Measurements from ENCODE around the gene LYPD1. TPM values are rescaled to one million over a fixed set of nuclear protein-coding genes. Genes with fewer than 3 reads are reported as not detected.

LYPD1 gene
- total and polyA plus RNA-seq, 4 donors = 0.17 to 0.65 (median 0.46) TPM

DNA sequence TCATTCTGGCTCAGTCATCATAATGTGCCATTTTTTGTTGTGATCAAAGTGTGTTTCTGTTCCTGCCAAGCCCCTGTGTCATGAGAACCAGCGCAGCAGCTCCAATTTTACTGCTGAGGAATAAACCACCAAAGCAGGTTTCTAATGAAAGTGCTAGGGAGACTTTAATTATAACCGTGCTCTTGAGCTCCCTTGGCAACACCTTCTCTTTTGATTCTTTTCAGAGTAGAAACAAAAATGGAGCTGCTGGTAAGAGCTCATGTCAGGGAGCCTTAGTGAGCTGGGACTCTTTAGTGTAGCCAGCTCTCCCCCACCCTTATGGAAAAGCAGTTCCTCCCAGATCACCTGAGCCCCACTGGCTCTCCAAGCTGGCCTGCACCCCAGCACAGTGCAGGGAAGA, 74.3 kb downstream of the LYPD1 start:
- no peak for DNase-seq (ENCODE audit: low spot score)
- H3K9me3 ChIP-seq (ENCODE audit: control insufficient read depth in 4 of 4, low read length in 3 of 4) = peaks cover 0 to 3% (median 0%) of the 10 kb centered on the region in 4 donors
- peaks cover 0 to under 1% (median 0%) of the 10 kb centered on the region in 4 donors for H3K4me1 ChIP-seq (ENCODE audit: control insufficient read depth in 4 of 4, insufficient read depth in 4 of 4, low read length in 3 of 4)
- WGBS = 91% methylated on average over 2 of the region's 2 CpGs
- no peak overlapping the region for H3K9ac ChIP-seq (ENCODE audit: low read depth in 1 of 2, low read length in 2 of 2)
- no peak overlapping the region for H3K27ac ChIP-seq (ENCODE audit: low read depth in 1 of 2, low read length in 2 of 2)
- no peaks in the 10 kb centered on the region for H3K27me3 ChIP-seq (ENCODE audit: control insufficient read depth in 4 of 4, insufficient read depth in 4 of 4, low read length in 3 of 4)
- H3K4me3 ChIP-seq (ENCODE audit: low read depth in 1 of 3, low read length in 3 of 3) = no peak overlapping the region
- TF ChIP-seq HNF4A (conservative IDR thresholded peaks at IDR 0.05) (no peak), NR2F2 (IDR thresholded peaks at IDR 0.05) (no peak), YY1 (IDR thresholded peaks at IDR 0.05) (no peak), FOXA2 (IDR thresholded peaks at IDR 0.05) (no peak)
- TF ChIP-seq, protein P1, sequence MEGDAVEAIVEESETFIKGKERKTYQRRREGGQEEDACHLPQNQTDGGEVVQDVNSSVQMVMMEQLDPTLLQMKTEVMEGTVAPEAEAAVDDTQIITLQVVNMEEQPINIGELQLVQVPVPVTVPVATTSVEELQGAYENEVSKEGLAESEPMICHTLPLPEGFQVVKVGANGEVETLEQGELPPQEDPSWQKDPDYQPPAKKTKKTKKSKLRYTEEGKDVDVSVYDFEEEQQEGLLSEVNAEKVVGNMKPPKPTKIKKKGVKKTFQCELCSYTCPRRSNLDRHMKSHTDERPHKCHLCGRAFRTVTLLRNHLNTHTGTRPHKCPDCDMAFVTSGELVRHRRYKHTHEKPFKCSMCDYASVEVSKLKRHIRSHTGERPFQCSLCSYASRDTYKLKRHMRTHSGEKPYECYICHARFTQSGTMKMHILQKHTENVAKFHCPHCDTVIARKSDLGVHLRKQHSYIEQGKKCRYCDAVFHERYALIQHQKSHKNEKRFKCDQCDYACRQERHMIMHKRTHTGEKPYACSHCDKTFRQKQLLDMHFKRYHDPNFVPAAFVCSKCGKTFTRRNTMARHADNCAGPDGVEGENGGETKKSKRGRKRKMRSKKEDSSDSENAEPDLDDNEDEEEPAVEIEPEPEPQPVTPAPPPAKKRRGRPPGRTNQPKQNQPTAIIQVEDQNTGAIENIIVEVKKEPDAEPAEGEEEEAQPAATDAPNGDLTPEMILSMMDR (IDR thresholded peaks at IDR 0.05; ENCODE audit: low read depth, low read length, missing input control) = no peak
- TF ChIP-seq, protein P2, sequence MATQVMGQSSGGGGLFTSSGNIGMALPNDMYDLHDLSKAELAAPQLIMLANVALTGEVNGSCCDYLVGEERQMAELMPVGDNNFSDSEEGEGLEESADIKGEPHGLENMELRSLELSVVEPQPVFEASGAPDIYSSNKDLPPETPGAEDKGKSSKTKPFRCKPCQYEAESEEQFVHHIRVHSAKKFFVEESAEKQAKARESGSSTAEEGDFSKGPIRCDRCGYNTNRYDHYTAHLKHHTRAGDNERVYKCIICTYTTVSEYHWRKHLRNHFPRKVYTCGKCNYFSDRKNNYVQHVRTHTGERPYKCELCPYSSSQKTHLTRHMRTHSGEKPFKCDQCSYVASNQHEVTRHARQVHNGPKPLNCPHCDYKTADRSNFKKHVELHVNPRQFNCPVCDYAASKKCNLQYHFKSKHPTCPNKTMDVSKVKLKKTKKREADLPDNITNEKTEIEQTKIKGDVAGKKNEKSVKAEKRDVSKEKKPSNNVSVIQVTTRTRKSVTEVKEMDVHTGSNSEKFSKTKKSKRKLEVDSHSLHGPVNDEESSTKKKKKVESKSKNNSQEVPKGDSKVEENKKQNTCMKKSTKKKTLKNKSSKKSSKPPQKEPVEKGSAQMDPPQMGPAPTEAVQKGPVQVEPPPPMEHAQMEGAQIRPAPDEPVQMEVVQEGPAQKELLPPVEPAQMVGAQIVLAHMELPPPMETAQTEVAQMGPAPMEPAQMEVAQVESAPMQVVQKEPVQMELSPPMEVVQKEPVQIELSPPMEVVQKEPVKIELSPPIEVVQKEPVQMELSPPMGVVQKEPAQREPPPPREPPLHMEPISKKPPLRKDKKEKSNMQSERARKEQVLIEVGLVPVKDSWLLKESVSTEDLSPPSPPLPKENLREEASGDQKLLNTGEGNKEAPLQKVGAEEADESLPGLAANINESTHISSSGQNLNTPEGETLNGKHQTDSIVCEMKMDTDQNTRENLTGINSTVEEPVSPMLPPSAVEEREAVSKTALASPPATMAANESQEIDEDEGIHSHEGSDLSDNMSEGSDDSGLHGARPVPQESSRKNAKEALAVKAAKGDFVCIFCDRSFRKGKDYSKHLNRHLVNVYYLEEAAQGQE (IDR thresholded peaks at IDR 0.05) = no peak
- no peaks in the 10 kb centered on the region for H3K36me3 ChIP-seq (ENCODE audit: control insufficient read depth in 4 of 4, insufficient read depth in 3 of 4, low read depth in 1 of 4, low read length in 3 of 4)

DNA sequence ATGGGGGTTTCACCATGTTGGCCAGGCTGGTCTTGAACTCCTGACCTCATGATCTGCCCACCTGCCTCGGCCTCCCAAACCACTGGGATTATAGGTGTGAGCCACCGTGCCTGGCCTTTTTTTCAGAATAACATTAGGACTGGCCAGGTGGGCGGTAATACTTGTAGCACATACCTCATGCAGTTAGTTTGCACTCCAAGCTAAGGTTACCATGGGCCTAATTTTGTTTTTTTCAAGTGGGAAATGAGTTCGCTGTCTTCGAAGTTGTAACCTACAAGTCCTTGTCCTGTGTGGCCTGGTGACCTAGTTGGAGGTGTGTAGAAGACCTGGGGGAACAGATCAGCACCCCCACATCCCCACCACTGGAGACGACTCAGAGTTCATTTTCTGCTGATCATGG, 74.8 kb downstream of the LYPD1 start:
- peaks cover 2 to 5% (median 4%) of the 10 kb centered on the region in 4 donors for H3K4me1 ChIP-seq (ENCODE audit: control insufficient read depth in 4 of 4, insufficient read depth in 4 of 4, low read length in 3 of 4)
- no peak overlapping the region for H3K27ac ChIP-seq (ENCODE audit: low read depth in 1 of 2, low read length in 2 of 2)
- no peaks in the 10 kb centered on the region for H3K36me3 ChIP-seq (ENCODE audit: control insufficient read depth in 4 of 4, insufficient read depth in 3 of 4, low read depth in 1 of 4, low read length in 3 of 4)
- H3K4me3 ChIP-seq (ENCODE audit: low read depth in 1 of 3, low read length in 3 of 3) = no peak overlapping the region
- WGBS = 92% methylated on average over 6 of the region's 6 CpGs
- no peak for TF ChIP-seq FOXA1 (IDR thresholded peaks at IDR 0.05)
- TF ChIP-seq RAD21 (IDR thresholded peaks at IDR 0.05) = no peak
- TF ChIP-seq TAF1 (conservative IDR thresholded peaks at IDR 0.05) = no peak
- TF ChIP-seq YY1 (IDR thresholded peaks at IDR 0.05) = no peak
- no peak for TF ChIP-seq HNF4A (conservative IDR thresholded peaks at IDR 0.05)
- TF ChIP-seq, protein P3, sequence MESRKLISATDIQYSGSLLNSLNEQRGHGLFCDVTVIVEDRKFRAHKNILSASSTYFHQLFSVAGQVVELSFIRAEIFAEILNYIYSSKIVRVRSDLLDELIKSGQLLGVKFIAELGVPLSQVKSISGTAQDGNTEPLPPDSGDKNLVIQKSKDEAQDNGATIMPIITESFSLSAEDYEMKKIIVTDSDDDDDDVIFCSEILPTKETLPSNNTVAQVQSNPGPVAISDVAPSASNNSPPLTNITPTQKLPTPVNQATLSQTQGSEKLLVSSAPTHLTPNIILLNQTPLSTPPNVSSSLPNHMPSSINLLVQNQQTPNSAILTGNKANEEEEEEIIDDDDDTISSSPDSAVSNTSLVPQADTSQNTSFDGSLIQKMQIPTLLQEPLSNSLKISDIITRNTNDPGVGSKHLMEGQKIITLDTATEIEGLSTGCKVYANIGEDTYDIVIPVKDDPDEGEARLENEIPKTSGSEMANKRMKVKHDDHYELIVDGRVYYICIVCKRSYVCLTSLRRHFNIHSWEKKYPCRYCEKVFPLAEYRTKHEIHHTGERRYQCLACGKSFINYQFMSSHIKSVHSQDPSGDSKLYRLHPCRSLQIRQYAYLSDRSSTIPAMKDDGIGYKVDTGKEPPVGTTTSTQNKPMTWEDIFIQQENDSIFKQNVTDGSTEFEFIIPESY (IDR thresholded peaks at IDR 0.05) = no peak
- TF ChIP-seq FOXA2 (IDR thresholded peaks at IDR 0.05) = no peak
- no peak for TF ChIP-seq NR2F2 (IDR thresholded peaks at IDR 0.05)
- TF ChIP-seq GABPA (IDR thresholded peaks at IDR 0.05 in 1 of 2, conservative IDR thresholded peaks at IDR 0.05 in 1 of 2) = no peak
- TF ChIP-seq, protein P4, sequence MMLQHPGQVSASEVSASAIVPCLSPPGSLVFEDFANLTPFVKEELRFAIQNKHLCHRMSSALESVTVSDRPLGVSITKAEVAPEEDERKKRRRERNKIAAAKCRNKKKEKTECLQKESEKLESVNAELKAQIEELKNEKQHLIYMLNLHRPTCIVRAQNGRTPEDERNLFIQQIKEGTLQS (IDR thresholded peaks at IDR 0.05) = no peak
- TF ChIP-seq, protein P2 (IDR thresholded peaks at IDR 0.05) = no peak
- TF ChIP-seq EGR1 (IDR thresholded peaks at IDR 0.05; ENCODE audit: low read depth in 2 of 2) = no peak
- TF ChIP-seq JUND (IDR thresholded peaks at IDR 0.05) = no peak
- no peak for TF ChIP-seq RXRA (IDR thresholded peaks at IDR 0.05)
- TF ChIP-seq, protein P5, sequence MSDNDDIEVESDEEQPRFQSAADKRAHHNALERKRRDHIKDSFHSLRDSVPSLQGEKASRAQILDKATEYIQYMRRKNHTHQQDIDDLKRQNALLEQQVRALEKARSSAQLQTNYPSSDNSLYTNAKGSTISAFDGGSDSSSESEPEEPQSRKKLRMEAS (IDR thresholded peaks at IDR 0.05) = no peak
- no peak for TF ChIP-seq SP1 (IDR thresholded peaks at IDR 0.05)
- no peak for TF ChIP-seq HNF4G (IDR thresholded peaks at IDR 0.05)
- TF ChIP-seq, protein P1 (IDR thresholded peaks at IDR 0.05; ENCODE audit: low read depth, low read length, missing input control) = no peak
- H3K9ac ChIP-seq (ENCODE audit: low read depth in 1 of 2, low read length in 2 of 2) = no peak overlapping the region
- H3K9me3 ChIP-seq (ENCODE audit: control insufficient read depth in 4 of 4, low read length in 3 of 4) = peaks cover 0 to 3% (median 0%) of the 10 kb centered on the region in 4 donors
- no peaks in the 10 kb centered on the region for H3K27me3 ChIP-seq (ENCODE audit: control insufficient read depth in 4 of 4, insufficient read depth in 4 of 4, low read length in 3 of 4)
- DNase-seq (ENCODE audit: low spot score) = no peak

All from liver (tissue), 9 donors.